OCI-LY1 (cell line): ENCODE measurements around the gene ZNF438.

Experiments used
- CTCF ChIP-seq: fragments of 200-600 bp; sonication (generic), shearing (Covaris generic); IDR thresholded peaks from 2 replicates; pipeline ENCODE4 v1.5.1; 2017; ENCODE audit warnings: mild to moderate bottlenecking, antibody characterized with exemption, low read length, moderate library complexity, mixed read lengths
- EZH2 ChIP-seq: fragments of 200-600 bp; sonication (generic), shearing (Covaris generic); IDR thresholded peaks from 2 replicates; pipeline ENCODE4 v1.8.0; 2017; ENCODE audit warnings: borderline replicate concordance, mixed run types, mild to moderate bottlenecking, antibody characterized with exemption, low read length, moderate library complexity, mixed read lengths

- TF ChIP-seq CTCF (no peak), EZH2 (no peak)
Measured at GRCh38 chr10:31010062-31010461, 21.6 kb downstream of the ZNF438 start.
